NCI-H2029 (cell line): Measurements from ENCODE around the gene UVSSA.

ENCODE experiments used
- DNase-seq: peaks from one replicate; lab custom pipeline; 2025; lab: John Stamatoyannopoulos, UW

Gene UVSSA

GRCh38 chr4:1349359-1350168 is 2.6 kb downstream of the UVSSA start:
- DNase-seq, result no peak

- no peak for DNase-seq
Measured at GRCh38 chr4:1350169-1350520, 3.1 kb downstream of the UVSSA start.

- DNase-seq, result peak; percentile 64
Measured at GRCh38 chr4:1351854-1352566, 5.0 kb downstream of the UVSSA start.

GRCh38 chr4:1352567-1352900 is 5.5 kb downstream of the UVSSA start:
- DNase-seq, result no peak

GRCh38 chr4:1353186-1354055 is 6.4 kb downstream of the UVSSA start:
- no peak for DNase-seq

- no peak for DNase-seq
Measured at GRCh38 chr4:1354136-1354982, 7.4 kb downstream of the UVSSA start.

- DNase-seq, result no peak
Measured at GRCh38 chr4:1354983-1355275, 7.9 kb downstream of the UVSSA start.

- no peak for DNase-seq
Measured at GRCh38 chr4:1355378-1355777, 8.4 kb downstream of the UVSSA start.

GRCh38 chr4:1356181-1356998 is 9.4 kb downstream of the UVSSA start:
- peak; percentile 24 for DNase-seq

GRCh38 chr4:1357356-1358248 is 10.6 kb downstream of the UVSSA start:
- DNase-seq, result no peak

- no peak for DNase-seq
Measured at GRCh38 chr4:1358421-1359143, 11.6 kb downstream of the UVSSA start.

- DNase-seq, result no peak
Measured at GRCh38 chr4:1359144-1359501, 12.1 kb downstream of the UVSSA start.

- no peak for DNase-seq
Measured at GRCh38 chr4:1359976-1360375, 13.0 kb downstream of the UVSSA start.

GRCh38 chr4:1360423-1361283 is 13.6 kb downstream of the UVSSA start:
- DNase-seq, result no peak

GRCh38 chr4:1361431-1361830 is 14.4 kb downstream of the UVSSA start:
- DNase-seq, result no peak

- DNase-seq, result no peak
Measured at GRCh38 chr4:1362046-1362445, 15.0 kb downstream of the UVSSA start.

- no peak for DNase-seq
Measured at GRCh38 chr4:1362521-1362920, 15.5 kb downstream of the UVSSA start.

- no peak for DNase-seq
Measured at GRCh38 chr4:1363513-1363912, 16.5 kb downstream of the UVSSA start.

- DNase-seq, result no peak
Measured at GRCh38 chr4:1364217-1364616, 17.2 kb downstream of the UVSSA start.
